ENCODE results near the gene ABCG4. TPM values are rescaled to one million over a fixed set of nuclear protein-coding genes. Genes with fewer than 3 reads are reported as not detected.
A peak's percentile ranks its signal among the peaks of the same experiment; 100 is the strongest.
"Not testable (repeated sequence)": the region's sequence is repeated elsewhere in the genome, so short reads cannot be mapped to it uniquely, and the experiment has no call there.

The ABCG4 gene
- total RNA-seq, 2 donors from 2014 or later = 0.33 TPM; not detected in 1

DNA sequence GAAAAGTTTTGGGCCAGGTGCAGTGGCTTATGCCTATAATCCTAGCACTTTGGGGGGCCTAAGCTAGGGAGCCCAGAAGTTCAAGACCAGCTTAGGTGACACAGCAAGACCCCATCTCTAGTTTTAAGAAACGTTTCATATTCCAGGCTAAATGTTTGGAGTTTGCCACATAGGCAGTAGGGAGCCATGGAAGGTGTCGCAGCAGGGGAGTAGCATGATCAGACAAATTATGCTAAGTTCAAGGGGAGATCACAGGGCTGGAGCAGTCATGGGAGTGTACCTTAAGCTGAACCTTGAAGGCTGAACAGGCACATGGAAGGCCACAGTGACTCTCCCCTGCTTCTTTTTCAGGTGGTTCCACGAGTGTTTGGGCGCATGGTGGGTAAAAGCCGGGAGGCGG, 30.5 kb downstream of the ABCG4 start:
- ATAC-seq = no peak
- Histone ChIP-seq H3K9me3 (no peaks in the 10 kb centered on the region), H3K27ac (no peak overlapping the region), H3K27me3 (no peaks in the 10 kb centered on the region), H3K4me3 (no peak overlapping the region), H3K36me3 (replicated peaks in 1 of 2; ENCODE audit: insufficient read depth in 1 of 2, low read depth in 2 of 2) (peaks cover 0 to 9% of the 10 kb centered on the region in 2 donors), H3K4me1 (no peaks in the 10 kb centered on the region)
- WGBS, 2 donors = 88 to 92% methylated on average over 5 to 6 of the region's 6 CpGs
- intact Hi-C loops (cut with DNase I) = no loop called here
- no peak for DNase-seq
- no peak for TF ChIP-seq POLR2A (IDR thresholded peaks at IDR 0.05)
- TF ChIP-seq, protein P1, sequence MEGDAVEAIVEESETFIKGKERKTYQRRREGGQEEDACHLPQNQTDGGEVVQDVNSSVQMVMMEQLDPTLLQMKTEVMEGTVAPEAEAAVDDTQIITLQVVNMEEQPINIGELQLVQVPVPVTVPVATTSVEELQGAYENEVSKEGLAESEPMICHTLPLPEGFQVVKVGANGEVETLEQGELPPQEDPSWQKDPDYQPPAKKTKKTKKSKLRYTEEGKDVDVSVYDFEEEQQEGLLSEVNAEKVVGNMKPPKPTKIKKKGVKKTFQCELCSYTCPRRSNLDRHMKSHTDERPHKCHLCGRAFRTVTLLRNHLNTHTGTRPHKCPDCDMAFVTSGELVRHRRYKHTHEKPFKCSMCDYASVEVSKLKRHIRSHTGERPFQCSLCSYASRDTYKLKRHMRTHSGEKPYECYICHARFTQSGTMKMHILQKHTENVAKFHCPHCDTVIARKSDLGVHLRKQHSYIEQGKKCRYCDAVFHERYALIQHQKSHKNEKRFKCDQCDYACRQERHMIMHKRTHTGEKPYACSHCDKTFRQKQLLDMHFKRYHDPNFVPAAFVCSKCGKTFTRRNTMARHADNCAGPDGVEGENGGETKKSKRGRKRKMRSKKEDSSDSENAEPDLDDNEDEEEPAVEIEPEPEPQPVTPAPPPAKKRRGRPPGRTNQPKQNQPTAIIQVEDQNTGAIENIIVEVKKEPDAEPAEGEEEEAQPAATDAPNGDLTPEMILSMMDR (IDR thresholded peaks at IDR 0.05) = no peak

DNA sequence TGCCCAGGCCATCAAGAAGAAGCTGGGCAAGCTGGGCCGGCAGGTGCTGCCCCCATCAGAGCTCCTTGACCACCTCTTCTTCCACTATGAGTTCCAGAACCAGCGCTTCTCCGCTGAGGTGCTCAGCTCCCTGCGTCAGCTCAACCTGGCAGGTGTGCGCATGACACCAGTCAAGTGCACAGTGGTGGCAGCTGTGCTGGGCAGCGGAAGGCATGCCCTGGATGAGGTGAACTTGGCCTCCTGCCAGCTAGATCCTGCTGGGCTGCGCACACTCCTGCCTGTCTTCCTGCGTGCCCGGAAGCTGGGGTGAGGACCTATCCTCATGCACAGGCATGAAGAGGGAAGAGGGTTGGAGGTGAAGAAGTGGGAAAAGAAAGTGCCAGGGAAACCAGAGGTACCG, 31.1 kb downstream of the ABCG4 start:
- H3K4me1 ChIP-seq = no peaks in the 10 kb centered on the region
- 91 to 94% methylated on average over 5 to 10 of the region's 10 CpGs for WGBS, 2 donors
- H3K9me3 ChIP-seq = no peaks in the 10 kb centered on the region
- ATAC-seq (no peak), DNase-seq (peak in 3 of 4 donors; percentile 50 to 60 (median 56))
- no peak overlapping the region for H3K4me3 ChIP-seq
- H3K27me3 ChIP-seq = no peaks in the 10 kb centered on the region
- intact Hi-C loops (cut with DNase I) = no loop called here
- TF ChIP-seq POLR2A (IDR thresholded peaks at IDR 0.05) = no peak
- TF ChIP-seq, protein P1 (IDR thresholded peaks at IDR 0.05) = no peak
- H3K27ac ChIP-seq = no peak overlapping the region
- H3K36me3 ChIP-seq (replicated peaks in 1 of 2; ENCODE audit: insufficient read depth in 1 of 2, low read depth in 2 of 2) = peaks cover 0 to 6% of the 10 kb centered on the region in 2 donors

DNA sequence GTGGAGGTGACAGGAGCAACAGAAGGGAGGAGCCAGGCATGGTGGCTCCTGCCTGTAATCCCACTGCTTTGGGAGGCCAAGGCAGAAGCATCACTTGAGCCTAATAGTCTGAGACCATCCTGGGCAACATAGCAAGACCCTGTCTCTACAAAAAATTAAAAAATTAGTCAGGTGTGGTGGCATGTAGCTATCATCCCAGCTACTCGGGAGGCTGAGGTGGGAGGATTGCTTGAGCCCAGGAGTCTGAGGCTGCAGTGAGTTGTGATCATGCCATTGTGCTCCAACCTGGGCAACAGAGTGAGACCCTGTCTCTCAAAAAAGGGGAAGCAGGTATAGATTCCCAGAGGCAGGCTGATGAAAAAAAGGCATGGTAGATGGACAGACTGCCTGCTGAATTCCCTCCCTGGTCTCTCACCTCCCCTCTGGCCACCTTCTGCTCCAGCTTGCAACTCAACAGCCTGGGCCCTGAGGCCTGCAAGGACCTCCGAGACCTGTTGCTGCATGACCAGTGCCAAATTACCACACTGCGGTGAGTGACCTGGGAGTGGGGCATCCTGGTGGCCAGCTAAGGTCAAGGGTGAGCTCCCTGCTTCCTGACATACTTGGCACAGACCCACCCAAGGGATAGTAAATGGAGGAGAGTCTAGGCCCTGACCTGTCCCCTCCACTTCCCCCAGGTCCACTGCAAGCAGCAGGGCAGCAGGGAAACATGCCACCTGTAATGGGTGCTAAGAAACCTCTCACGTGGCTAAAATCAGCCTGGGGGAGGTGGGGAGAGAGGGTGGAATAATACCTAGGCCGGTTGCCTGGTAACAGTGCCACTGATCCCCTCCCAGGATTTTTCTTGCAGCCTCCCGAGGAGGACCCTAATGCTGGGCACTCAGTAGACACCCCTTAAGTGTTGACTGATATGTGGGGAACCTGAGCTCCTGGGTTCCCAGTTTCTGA, 32.2 kb downstream of the ABCG4 start:
- H3K4me1 ChIP-seq = peaks cover 8% of the 10 kb centered on the region
- WGBS, 2 donors = 83 to 94% methylated on average over 6 of the region's 6 CpGs
- peaks cover 0 to 6% of the 10 kb centered on the region in 2 donors for H3K36me3 ChIP-seq (replicated peaks in 1 of 2; ENCODE audit: insufficient read depth in 1 of 2, low read depth in 2 of 2)
- H3K9me3 ChIP-seq = no peaks in the 10 kb centered on the region
- TF ChIP-seq, protein P1 (IDR thresholded peaks at IDR 0.05) = no peak
- no peak for TF ChIP-seq POLR2A (IDR thresholded peaks at IDR 0.05)
- H3K27me3 ChIP-seq = no peaks in the 10 kb centered on the region
- intact Hi-C loops (cut with DNase I) = no loop called here
- DNase-seq (no peak), ATAC-seq (no peak)
- no peak overlapping the region for H3K4me3 ChIP-seq
- no peak overlapping the region for H3K27ac ChIP-seq

DNA sequence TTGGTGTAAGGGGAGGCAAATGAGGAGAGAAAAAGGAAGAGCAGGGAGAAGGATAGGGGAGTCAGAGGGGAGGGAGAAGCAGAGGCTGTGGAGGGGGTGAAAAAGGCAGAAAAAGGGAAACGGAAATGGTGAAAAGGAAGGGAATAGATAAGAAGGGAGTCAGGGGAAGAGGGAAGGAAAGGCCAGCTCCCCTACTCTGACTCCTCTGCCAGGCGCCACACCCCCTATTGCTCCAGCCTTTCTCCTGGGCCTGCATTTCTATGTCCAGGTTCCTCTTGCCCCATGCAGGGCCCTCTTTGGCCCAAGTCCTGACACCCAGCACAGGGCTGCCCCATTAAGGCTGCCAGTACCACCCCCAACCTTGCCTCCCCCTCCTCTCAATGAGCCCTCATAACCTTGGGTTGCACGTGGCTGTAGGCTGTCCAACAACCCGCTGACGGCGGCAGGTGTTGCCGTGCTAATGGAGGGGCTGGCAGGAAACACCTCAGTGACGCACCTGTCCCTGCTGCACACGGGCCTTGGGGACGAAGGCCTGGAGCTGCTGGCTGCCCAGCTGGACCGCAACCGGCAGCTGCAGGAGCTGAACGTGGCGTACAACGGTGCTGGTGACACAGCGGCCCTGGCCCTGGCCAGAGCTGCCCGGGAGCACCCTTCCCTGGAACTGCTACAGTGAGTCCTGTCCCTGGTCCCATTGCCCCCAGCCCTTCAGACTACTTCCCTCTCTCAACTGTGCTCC, 33.0 kb downstream of the ABCG4 start:
- Histone ChIP-seq H3K27ac (no peak overlapping the region), H3K4me3 (no peak overlapping the region), H3K9me3 (no peaks in the 10 kb centered on the region), H3K36me3 (replicated peaks in 1 of 2; ENCODE audit: insufficient read depth in 1 of 2, low read depth in 2 of 2) (peaks cover 0 to 6% of the 10 kb centered on the region in 2 donors), H3K27me3 (no peaks in the 10 kb centered on the region), H3K4me1 (peaks cover 14% of the 10 kb centered on the region)
- TF ChIP-seq, protein P1 (IDR thresholded peaks at IDR 0.05) = no peak
- TF ChIP-seq POLR2A (IDR thresholded peaks at IDR 0.05) = no peak
- no peak for ATAC-seq
- no peak for DNase-seq
- 84 to 86% methylated on average over 9 to 17 of the region's 17 CpGs for WGBS, 2 donors
- intact Hi-C loops (cut with DNase I) = no loop called here

DNA sequence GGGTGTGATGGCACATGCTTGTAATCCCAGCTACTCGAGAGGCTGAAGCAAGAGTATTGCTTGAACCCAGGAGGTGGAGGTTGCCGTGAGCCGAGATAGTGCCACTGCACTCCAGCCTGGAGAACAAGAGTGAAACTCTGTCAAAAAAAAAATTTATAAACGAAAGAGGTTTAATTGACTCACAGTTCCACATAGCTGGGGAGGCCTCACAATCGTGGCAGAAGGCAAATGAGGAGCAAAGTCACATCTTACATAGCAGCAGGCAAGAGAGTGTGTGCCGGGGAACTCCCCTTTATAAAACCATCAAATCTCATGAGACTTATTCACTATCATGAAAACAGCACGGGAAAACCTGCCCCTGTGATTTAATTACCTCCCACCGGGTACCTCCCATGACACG, 35.5 kb downstream of the ABCG4 start:
- H3K27ac ChIP-seq; DNase-seq; intact Hi-C loops (cut with DNase I); H3K9me3 ChIP-seq; H3K27me3 ChIP-seq; ATAC-seq; H3K4me3 ChIP-seq; H3K36me3 ChIP-seq (replicated peaks in 1 of 2; ENCODE audit: insufficient read depth in 1 of 2, low read depth in 2 of 2): not testable (repeated sequence)
- H3K4me1 ChIP-seq = peaks cover 14% of the 10 kb centered on the region
- 85% methylated on average over 9 of the region's 9 CpGs for WGBS, 2 donors
